HG03280 (cell line): ENCODE results near the gene RBBP8NL.

Source experiments
- ATAC-seq: cut with Tn5 transposase; IDR thresholded peaks from one replicate; pipeline ENCODE4 v1.9.1; 2021; ENCODE audit warnings: mild to moderate bottlenecking, moderate library complexity; ENCODE audit not compliant: unreplicated experiment

The RBBP8NL gene

GRCh38 chr20:62423326-62423706 lies 4.0 kb downstream of the RBBP8NL start:
- ATAC-seq = no peak

- no peak for ATAC-seq
Measured at GRCh38 chr20:62422636-62423325, 4.6 kb downstream of the RBBP8NL start.

- no peak for ATAC-seq
Measured at GRCh38 chr20:62421716-62421990, 5.7 kb downstream of the RBBP8NL start.

- no peak for ATAC-seq
Measured at GRCh38 chr20:62420846-62421715, 6.3 kb downstream of the RBBP8NL start.

GRCh38 chr20:62419759-62420158 lies 7.6 kb downstream of the RBBP8NL start:
- ATAC-seq = no peak

- ATAC-seq = no peak
Measured at GRCh38 chr20:62418709-62419487, 8.4 kb downstream of the RBBP8NL start.

- no peak for ATAC-seq
Measured at GRCh38 chr20:62417981-62418708, 9.2 kb downstream of the RBBP8NL start.

- no peak for ATAC-seq
Measured at GRCh38 chr20:62416651-62417637, 10.4 kb downstream of the RBBP8NL start.

GRCh38 chr20:62415354-62416111 lies 11.8 kb downstream of the RBBP8NL start:
- ATAC-seq = no peak

GRCh38 chr20:62413896-62414481 lies 13.3 kb downstream of the RBBP8NL start:
- ATAC-seq = no peak

- ATAC-seq = no peak
Measured at GRCh38 chr20:62413025-62413570, 14.2 kb downstream of the RBBP8NL start.

- no peak for ATAC-seq
Measured at GRCh38 chr20:62412194-62413024, 14.9 kb downstream of the RBBP8NL start.

- ATAC-seq = no peak
Measured at GRCh38 chr20:62411479-62412193, 15.7 kb downstream of the RBBP8NL start.

GRCh38 chr20:62410746-62411478 lies 16.4 kb downstream of the RBBP8NL start:
- ATAC-seq = no peak

- ATAC-seq = no peak
Measured at GRCh38 chr20:62409931-62410745, 17.2 kb downstream of the RBBP8NL start.
